K562 (cell line): ENCODE results near the gene ST3GAL5. TPM values are rescaled to one million over a fixed set of nuclear protein-coding genes. Genes with fewer than 3 reads are reported as not detected.
A peak's percentile ranks its signal among the peaks of the same experiment; 100 is the strongest.

ENCODE experiments used
- CBFA2T3 ChIP-seq: fragments of 450-650 bp; IDR thresholded peaks from 2 replicates; pipeline ENCODE4 v1.6.1; 2017
- DMBX1 ChIP-seq: fragments of 250-450 bp; sonication (Bioruptor Pico); IDR thresholded peaks from 2 replicates; pipeline ENCODE4 v1.8.0; 2022; ENCODE audit warnings: inconsistent platforms, mild to moderate bottlenecking, moderate library complexity, borderline replicate concordance
- EP300 ChIP-seq: IDR thresholded peaks from 2 replicates; pipeline ENCODE4 v1.6.1; 2012; ENCODE audit warnings: low read length, improper control_type of control experiment
- GATAD2B ChIP-seq: fragments of 450-650 bp; IDR thresholded peaks from 2 replicates; pipeline ENCODE4 v1.6.1; 2017; ENCODE audit warnings: mild to moderate bottlenecking, borderline replicate concordance
- HMGN3 ChIP-seq: IDR thresholded peaks from 2 replicates; pipeline ENCODE4 v1.6.1; 2011; ENCODE audit warnings: borderline replicate concordance, low read depth, mild to moderate bottlenecking, mixed read lengths, low read length; ENCODE audit not compliant: insufficient read length; ENCODE audit errors: extremely low read depth
- ILK ChIP-seq: fragments of 450-650 bp; IDR thresholded peaks from 2 replicates; pipeline ENCODE4 v1.6.1; 2016; ENCODE audit warnings: missing genetic modification characterization, low read depth, mild to moderate bottlenecking, missing compliant biosample characterization, moderate library complexity, borderline replicate concordance
- JUNB ChIP-seq: fragments of 450-650 bp; formaldehyde crosslinking; conservative IDR thresholded peaks from 2 replicates; pipeline ENCODE4 v1.4.0; 2020; ENCODE audit warnings: mild to moderate bottlenecking
- JUND ChIP-seq, 2 experiments: IDR thresholded peaks; 2 replicates in 1 of 2; 3 replicates in 1 of 2; pipeline ENCODE4 v1.6.1; 2011; ENCODE audit warnings: borderline replicate concordance in 2 of 2, low read depth in 2 of 2, low read length in 2 of 2, improper control_type of control experiment in 1 of 2, missing biosample characterization in 1 of 2, missing genetic modification characterization in 1 of 2, missing genetic modification reagents in 1 of 2
- KLF16 ChIP-seq: IDR thresholded peaks from 2 replicates; pipeline ENCODE4 v1.6.1; 2016; ENCODE audit warnings: antibody characterized with exemption
- MAFG ChIP-seq: fragments of 450-650 bp; conservative IDR thresholded peaks from 2 replicates; pipeline ENCODE4 v1.6.1; 2016; ENCODE audit warnings: missing genetic modification characterization, missing compliant biosample characterization
- MCM3 ChIP-seq: fragments of 450-650 bp; IDR thresholded peaks from 2 replicates; pipeline ENCODE4 v1.6.1; 2016
- MTF1 ChIP-seq: fragments of 250-450 bp; sonication (Bioruptor Pico); IDR thresholded peaks from 2 replicates; pipeline ENCODE4 v1.9.0; 2021; ENCODE audit warnings: moderate library complexity, mild to moderate bottlenecking, inconsistent platforms, borderline replicate concordance
- PHF20 ChIP-seq: fragments of 450-650 bp; IDR thresholded peaks from 2 replicates; pipeline ENCODE4 v1.6.1; 2018; ENCODE audit not compliant: partially characterized antibody
- POLR2A ChIP-seq: fragments of 450-650 bp; conservative IDR thresholded peaks from 2 replicates; pipeline ENCODE4 v1.6.1; 2016
- SIN3B ChIP-seq: fragments of 450-650 bp; IDR thresholded peaks from 2 replicates; pipeline ENCODE4 v1.6.1; 2017; ENCODE audit warnings: low read depth, mild to moderate bottlenecking, moderate library complexity
- SMARCA4 ChIP-seq: fragments of 450-650 bp; IDR thresholded peaks from 2 replicates; pipeline ENCODE4 v1.6.1; 2016
- ZBTB7A ChIP-seq: IDR thresholded peaks from 2 replicates; pipeline ENCODE4 v1.6.1; 2011; ENCODE audit warnings: low read depth, mild to moderate bottlenecking, low read length, moderate library complexity, borderline replicate concordance; ENCODE audit not compliant: control insufficient read depth
- ZNF121 ChIP-seq: sonication (generic); formaldehyde crosslinking; conservative IDR thresholded peaks from 2 replicates; pipeline ENCODE4 v1.8.0; 2022; ENCODE audit warnings: missing genetic modification reagents
- ZNF354B ChIP-seq: fragments of 250-450 bp; sonication (Bioruptor Pico); IDR thresholded peaks from 2 replicates; pipeline ENCODE4 v1.4.0; 2020
- ZNF436 ChIP-seq: fragments of 250-450, 450-650 bp; sonication (Bioruptor Pico); formaldehyde crosslinking; IDR thresholded peaks from 2 replicates; pipeline ENCODE4 v1.7.0; 2020; ENCODE audit warnings: mild to moderate bottlenecking
- ZNF586 ChIP-seq: fragments of 450-650 bp; formaldehyde crosslinking; conservative IDR thresholded peaks from 2 replicates; pipeline ENCODE4 v1.4.0; 2020; ENCODE audit warnings: mild to moderate bottlenecking, moderate library complexity
- ZNF699 ChIP-seq: fragments of 250-450 bp; sonication (Bioruptor Pico); IDR thresholded peaks from 2 replicates; pipeline ENCODE4 v1.8.0; 2021; ENCODE audit warnings: mild to moderate bottlenecking, moderate library complexity; ENCODE audit not compliant: insufficient replicate concordance
- polyA plus RNA-seq, 8 experiments: library from polyadenylated mRNA; depleted of rRNA in 4 of 8; stranded (reverse) in 5 of 8; unstranded in 3 of 8; fragments of >200 nt; fragmentation: Nextera tagmentation in 2 of 8; fragmentation: Illumina TruSeq in 1 of 8; extraction: Ambion mirVana in 2 of 8; extraction: Trizol in 1 of 8; gene quantifications; 2 replicates each; pipeline versions ENCODE4 v1.2.1 to v1.2.3, GENCODE V29; 2011 to 2014; ENCODE audit warnings: inconsistent platforms in 1 of 8, missing spikeins in 1 of 8
- total RNA-seq, 7 experiments: library from RNA; depleted of rRNA in 6 of 7; stranded (reverse); fragments of >200 nt in 6 of 7; fragmentation: Illumina TruSeq in 2 of 7; extraction: Trizol in 2 of 7; gene quantifications; 2 replicates each; pipeline versions ENCODE4 v1.2.1 to v1.2.3, GENCODE V29; 2011 to 2021; ENCODE audit warnings: low replicate concordance in 1 of 7
- TF ChIP-seq, protein P1 (sequence below), 2 experiments: fragments of 450-650 bp; formaldehyde crosslinking in 1 of 2; IDR thresholded peaks; 2 replicates each; pipeline versions ENCODE4 v1.4.0 to v1.6.1; 2014 to 2020; ENCODE audit warnings: mild to moderate bottlenecking in 2 of 2, borderline replicate concordance in 1 of 2, low read depth in 1 of 2

Gene ST3GAL5
- total and polyA plus RNA-seq, 9 of the 15 experiments (the other 6 are each of a cell fraction or from before 2014, with no cell fraction given) = 1.6 to 10.0 (median 4.2) TPM

GRCh38 chr2:85921659-85922058 is 32.9 kb upstream of the ST3GAL5 start (continued):
- TF ChIP-seq, protein P1, sequence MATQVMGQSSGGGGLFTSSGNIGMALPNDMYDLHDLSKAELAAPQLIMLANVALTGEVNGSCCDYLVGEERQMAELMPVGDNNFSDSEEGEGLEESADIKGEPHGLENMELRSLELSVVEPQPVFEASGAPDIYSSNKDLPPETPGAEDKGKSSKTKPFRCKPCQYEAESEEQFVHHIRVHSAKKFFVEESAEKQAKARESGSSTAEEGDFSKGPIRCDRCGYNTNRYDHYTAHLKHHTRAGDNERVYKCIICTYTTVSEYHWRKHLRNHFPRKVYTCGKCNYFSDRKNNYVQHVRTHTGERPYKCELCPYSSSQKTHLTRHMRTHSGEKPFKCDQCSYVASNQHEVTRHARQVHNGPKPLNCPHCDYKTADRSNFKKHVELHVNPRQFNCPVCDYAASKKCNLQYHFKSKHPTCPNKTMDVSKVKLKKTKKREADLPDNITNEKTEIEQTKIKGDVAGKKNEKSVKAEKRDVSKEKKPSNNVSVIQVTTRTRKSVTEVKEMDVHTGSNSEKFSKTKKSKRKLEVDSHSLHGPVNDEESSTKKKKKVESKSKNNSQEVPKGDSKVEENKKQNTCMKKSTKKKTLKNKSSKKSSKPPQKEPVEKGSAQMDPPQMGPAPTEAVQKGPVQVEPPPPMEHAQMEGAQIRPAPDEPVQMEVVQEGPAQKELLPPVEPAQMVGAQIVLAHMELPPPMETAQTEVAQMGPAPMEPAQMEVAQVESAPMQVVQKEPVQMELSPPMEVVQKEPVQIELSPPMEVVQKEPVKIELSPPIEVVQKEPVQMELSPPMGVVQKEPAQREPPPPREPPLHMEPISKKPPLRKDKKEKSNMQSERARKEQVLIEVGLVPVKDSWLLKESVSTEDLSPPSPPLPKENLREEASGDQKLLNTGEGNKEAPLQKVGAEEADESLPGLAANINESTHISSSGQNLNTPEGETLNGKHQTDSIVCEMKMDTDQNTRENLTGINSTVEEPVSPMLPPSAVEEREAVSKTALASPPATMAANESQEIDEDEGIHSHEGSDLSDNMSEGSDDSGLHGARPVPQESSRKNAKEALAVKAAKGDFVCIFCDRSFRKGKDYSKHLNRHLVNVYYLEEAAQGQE (IDR thresholded peaks at IDR 0.05; ENCODE audit: borderline replicate concordance) = no peak
- TF ChIP-seq, protein P1 (CRISPR knock-in tag; IDR thresholded peaks at IDR 0.05; ENCODE audit: low read depth) = no peak
- TF ChIP-seq JUND (IDR thresholded peaks at IDR 0.05; ENCODE audit: borderline replicate concordance, low read depth, low read length) (peak; percentile 74; the same call in 1 of the 2 replicates), JUND (tag; IDR thresholded peaks at IDR 0.05; ENCODE audit: borderline replicate concordance, low read depth, low read length) (peak; percentile 19; the same call in 1 of the 3 replicates), JUNB (CRISPR knock-in tag) (no peak), ZNF121 (CRISPR knock-in tag) (no peak), MAFG (tag) (no peak), CBFA2T3 (peak; percentile 93), ZNF436 (CRISPR knock-in tag) (no peak), POLR2A (no peak), KLF16 (peak; percentile 82), GATAD2B (peak; percentile 64; the same call in 1 of the 2 replicates), ZNF586 (CRISPR knock-in tag) (no peak), ZNF699 (CRISPR knock-in tag) (no peak), PHF20 (no peak), ZBTB7A (peak; percentile 56; the same call in 1 of the 2 replicates), SMARCA4 (peak; percentile 89), ILK (tag) (no peak), HMGN3 (no peak), DMBX1 (CRISPR knock-in tag) (0 out of 2 replicates have a peak, but pooled peaks have one; percentile 38), ZNF354B (CRISPR knock-in tag) (no peak), MTF1 (CRISPR knock-in tag) (no peak), MCM3 (no peak), SIN3B (no peak), EP300 (peak; percentile 91)
